NK-92 treated with Interleukin-12 subunit alpha and Interleukin-12 subunit beta, amount 100 ng/mL, for 24 hours (cell line): Measurements from ENCODE around the gene WNT3.

Experiments
- DNase-seq: peaks from one replicate; lab custom pipeline; 2025; lab: John Stamatoyannopoulos, UW

WNT3 gene

GRCh38 chr17:46836500-46836899 lies 18.0 kb upstream of the WNT3 start:
- DNase-seq: no peak

GRCh38 chr17:46834846-46835245 lies 16.4 kb upstream of the WNT3 start:
- no peak for DNase-seq

GRCh38 chr17:46833840-46834208 lies 15.3 kb upstream of the WNT3 start:
- no peak for DNase-seq

- no peak for DNase-seq
Observed at GRCh38 chr17:46832945-46833839, 14.7 kb upstream of the WNT3 start.

GRCh38 chr17:46832331-46832821 lies 13.9 kb upstream of the WNT3 start:
- no peak for DNase-seq

GRCh38 chr17:46831573-46832330 lies 13.3 kb upstream of the WNT3 start:
- DNase-seq: no peak

- no peak for DNase-seq
Observed at GRCh38 chr17:46827274-46827673, 8.8 kb upstream of the WNT3 start.

- DNase-seq: no peak
Observed at GRCh38 chr17:46826116-46826515, 7.6 kb upstream of the WNT3 start.

- DNase-seq: no peak
Observed at GRCh38 chr17:46823657-46824056, 5.2 kb upstream of the WNT3 start.

- no peak for DNase-seq
Observed at GRCh38 chr17:46822388-46822921, 4.0 kb upstream of the WNT3 start.

- DNase-seq: no peak
Observed at GRCh38 chr17:46821482-46822387, 3.2 kb upstream of the WNT3 start.

GRCh38 chr17:46820592-46821450 lies 2.3 kb upstream of the WNT3 start:
- DNase-seq: no peak

GRCh38 chr17:46819906-46820351 lies 1.4 kb upstream of the WNT3 start:
- DNase-seq: no peak

GRCh38 chr17:46818929-46819859 lies 702 bp upstream of the WNT3 start:
- DNase-seq: no peak

GRCh38 chr17:46817901-46818209 lies 637 bp downstream of the WNT3 start:
- DNase-seq: no peak

- DNase-seq: no peak
Observed at GRCh38 chr17:46817151-46817900, 1.2 kb downstream of the WNT3 start.

GRCh38 chr17:46815474-46816353 lies 2.8 kb downstream of the WNT3 start:
- DNase-seq: no peak

- no peak for DNase-seq
Observed at GRCh38 chr17:46814446-46814845, 4.0 kb downstream of the WNT3 start.
